Heart left ventricle (tissue), 13 donors: ENCODE results near the gene LYSMD1.

Experiments
- POLR2A ChIP-seq, 2 donors: fragments of 450-650 bp; IDR thresholded peaks; one replicate each; pipeline ENCODE4 v1.6.1; 2017; ENCODE audit warnings: antibody characterized with exemption in 2 of 2, mild to moderate bottlenecking in 2 of 2, moderate library complexity in 2 of 2
- TF ChIP-seq, protein P1 (sequence below), 12 donors: fragments of 200-600 bp; sonication (generic) in 4 of 12; IDR thresholded peaks; one replicate each; pipeline versions ENCODE4 v1.5.0 to v1.8.0; 2018 to 2022; ENCODE audit warnings: antibody characterized with exemption in 12 of 12, mild to moderate bottlenecking in 5 of 12
- donor health status: ischemic (EF 13 %, LVEDD 7.1; RV severe dilation, severe dysfunction).
- donor health status: DM: no; HTN: yes; CAD: no.
- donor health status: DM: no; HTN: no; CAD: no.
- donor health status: ischemic (EF 25% LVEDD 6.9; RV normal size, moderate dysfunction).
- donor health status: ischemic (EF 25% LVEDD 5.7; RV mildly dilated, moderate dysfunction).
- donor health status: ischemic (EF 35%, LVEDD 5.7; RV mildly dilated, moderate dysfunction).
- donor health status: nonischemic (EF 11% LVEDD 7.7; RV severe dilation, severe dysfunction).
- donor health status: DM: yes; HTN: yes; CAD: no.
- donor health status: PGD.
- donor health status: ischemic (EF 29% LVEDD 5.4; RV normal size, mild dysfunction).
- donor health status: nonischemic (EF 23%, LVEDD 6.1; RV moderate dilation, normal function).

DNA sequence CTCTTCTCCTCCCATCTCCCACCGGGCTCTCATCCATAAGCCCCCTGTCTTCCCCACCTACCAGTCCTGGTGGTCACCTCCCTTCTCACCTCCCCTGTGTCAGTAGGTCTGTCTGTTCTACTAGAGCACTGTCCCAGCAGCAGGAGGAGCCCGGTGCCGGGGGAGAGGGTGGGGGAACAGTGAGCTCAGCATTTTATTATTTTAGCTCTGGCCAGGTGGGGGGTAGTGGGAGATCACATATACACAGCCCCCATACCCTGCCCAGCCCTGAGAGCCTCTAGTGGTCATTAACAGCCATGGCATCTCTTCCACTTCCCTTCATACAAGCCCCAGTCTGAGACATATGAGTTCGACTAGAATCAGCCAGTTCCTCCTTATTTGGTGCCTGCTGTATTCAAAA, 10.2 kb upstream of the LYSMD1 start, which contains the start of gene TMOD4:
- TF ChIP-seq, protein P1, sequence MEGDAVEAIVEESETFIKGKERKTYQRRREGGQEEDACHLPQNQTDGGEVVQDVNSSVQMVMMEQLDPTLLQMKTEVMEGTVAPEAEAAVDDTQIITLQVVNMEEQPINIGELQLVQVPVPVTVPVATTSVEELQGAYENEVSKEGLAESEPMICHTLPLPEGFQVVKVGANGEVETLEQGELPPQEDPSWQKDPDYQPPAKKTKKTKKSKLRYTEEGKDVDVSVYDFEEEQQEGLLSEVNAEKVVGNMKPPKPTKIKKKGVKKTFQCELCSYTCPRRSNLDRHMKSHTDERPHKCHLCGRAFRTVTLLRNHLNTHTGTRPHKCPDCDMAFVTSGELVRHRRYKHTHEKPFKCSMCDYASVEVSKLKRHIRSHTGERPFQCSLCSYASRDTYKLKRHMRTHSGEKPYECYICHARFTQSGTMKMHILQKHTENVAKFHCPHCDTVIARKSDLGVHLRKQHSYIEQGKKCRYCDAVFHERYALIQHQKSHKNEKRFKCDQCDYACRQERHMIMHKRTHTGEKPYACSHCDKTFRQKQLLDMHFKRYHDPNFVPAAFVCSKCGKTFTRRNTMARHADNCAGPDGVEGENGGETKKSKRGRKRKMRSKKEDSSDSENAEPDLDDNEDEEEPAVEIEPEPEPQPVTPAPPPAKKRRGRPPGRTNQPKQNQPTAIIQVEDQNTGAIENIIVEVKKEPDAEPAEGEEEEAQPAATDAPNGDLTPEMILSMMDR (IDR thresholded peaks at IDR 0.05), result peak in 11 of 12 donors; percentile 7 to 50 (median 31)
- no peak for TF ChIP-seq POLR2A (IDR thresholded peaks at IDR 0.05)
